SK-N-SH (cell line): Measurements from ENCODE around the gene TAOK2. TPM values are rescaled to one million over a fixed set of nuclear protein-coding genes. Genes with fewer than 3 reads are reported as not detected.
"Not testable (repeated sequence)": the region's sequence is repeated elsewhere in the genome, so short reads cannot be mapped to it uniquely, and the experiment has no call there.

ENCODE experiments used
- CTCF ChIA-PET: fragments of 300-600, 350-600 bp; formaldehyde crosslinking; extraction: SDS; loops from one replicate; lab custom pipeline; 2021; lab: Yijun Ruan, JAX
- POLR2A ChIA-PET: fragments of 350-600 bp; sonication (Branson Sonifier 250); formaldehyde crosslinking; extraction: SDS; loops from one replicate; lab custom pipeline; 2020; ENCODE audit warnings: antibody characterized with exemption, inconsistent platforms; lab: Yijun Ruan, JAX
- DNase-seq: peaks from one replicate; pipeline ENCODE4 v3.0.0; 2012
- H2AFZ ChIP-seq: fragments of 200-600 bp; sonication (generic); 2 replicates; pipeline ENCODE4 v1.8.1; 2016; ENCODE audit warnings: antibody characterized with exemption, mild to moderate bottlenecking, low read depth
- H3F3A ChIP-seq: fragments of 200-600 bp; sonication (generic); replicated peaks from 2 replicates; pipeline ENCODE3; 2016; ENCODE audit warnings: antibody characterized with exemption, mild to moderate bottlenecking; ENCODE audit not compliant: insufficient read depth
- H3K27ac ChIP-seq, 2 experiments: fragments of 200-500 bp in 1 of 2; fragments of 200-600 bp in 1 of 2; sonication (Bioruptor generic) in 1 of 2; sonication (generic), shearing (Covaris generic) in 1 of 2; 2 replicates each; pipeline versions ENCODE4 v1.5.1 to v1.6.1; 2014 to 2016; ENCODE audit warnings: low read depth in 2 of 2, inconsistent platforms in 1 of 2, low read length in 1 of 2, mild to moderate bottlenecking in 1 of 2, mixed read lengths in 1 of 2
- H3K27me3 ChIP-seq: fragments of 200-600 bp; sonication (generic), shearing (Covaris generic); 2 replicates; pipeline ENCODE4 v1.6.1; 2016; ENCODE audit warnings: mixed run types; ENCODE audit not compliant: insufficient read depth
- H3K36me3 ChIP-seq, 2 experiments: fragments of 200-500 bp in 1 of 2; fragments of 200-600 bp in 1 of 2; sonication (Bioruptor generic) in 1 of 2; sonication (generic) in 1 of 2; replicated peaks in 1 of 2; 2 replicates each; pipeline versions ENCODE3 to v1.5.1; 2014 to 2016; ENCODE audit warnings: low read length in 1 of 2, mild to moderate bottlenecking in 1 of 2; ENCODE audit not compliant: insufficient read depth in 2 of 2, control insufficient read depth in 1 of 2
- H3K4me1 ChIP-seq, 2 experiments: fragments of 200-500 bp in 1 of 2; fragments of 200-600 bp in 1 of 2; sonication (Bioruptor generic) in 1 of 2; sonication (generic), shearing (Covaris generic) in 1 of 2; 2 replicates each; pipeline versions ENCODE4 v1.5.1 to v1.6.1; 2014 to 2016; ENCODE audit warnings: low read depth in 1 of 2, low read length in 1 of 2, mixed run types in 1 of 2; ENCODE audit not compliant: insufficient read depth in 2 of 2, control insufficient read depth in 1 of 2
- H3K4me2 ChIP-seq: fragments of 200-600 bp; sonication (generic), shearing (Covaris generic); 2 replicates; pipeline ENCODE4 v1.6.1; 2017; ENCODE audit warnings: mixed run types
- H3K4me3 ChIP-seq, 2 experiments: fragments of 200-500 bp in 1 of 2; fragments of 200-600 bp in 1 of 2; sonication (Bioruptor generic) in 1 of 2; sonication (generic), shearing (Covaris generic) in 1 of 2; 2 replicates each; pipeline versions ENCODE4 v1.5.1 to v1.8.1; 2014 to 2016; ENCODE audit warnings: low read depth in 2 of 2, inconsistent platforms in 1 of 2, low read length in 1 of 2, mild to moderate bottlenecking in 1 of 2, mixed read lengths in 1 of 2, moderate library complexity in 1 of 2
- H3K79me2 ChIP-seq: fragments of 200-600 bp; sonication (generic); 2 replicates; pipeline ENCODE4 v1.8.1; 2017; ENCODE audit warnings: mild to moderate bottlenecking; ENCODE audit not compliant: insufficient read depth
- H3K9ac ChIP-seq: fragments of 200-600 bp; sonication (generic); 2 replicates; pipeline ENCODE4 v1.6.1; 2017; ENCODE audit warnings: mixed run types
- H3K9me2 ChIP-seq: fragments of 200-600 bp; sonication (generic); 2 replicates; pipeline ENCODE4 v1.6.1; 2017; ENCODE audit warnings: mixed run types
- H3K9me3 ChIP-seq: fragments of 200-600 bp; sonication (generic); 2 replicates; pipeline ENCODE4 v1.6.1; 2017; ENCODE audit warnings: mixed run types, mild to moderate bottlenecking, moderate library complexity
- H4K20me1 ChIP-seq: fragments of 200-600 bp; sonication (generic); 2 replicates; pipeline ENCODE4 v1.6.1; 2017; ENCODE audit warnings: mild to moderate bottlenecking, mixed run types; ENCODE audit not compliant: insufficient read depth
- ELF1 ChIP-seq: IDR thresholded peaks from 2 replicates; pipeline ENCODE4 v1.4.0; 2012
- FOXM1 ChIP-seq: IDR thresholded peaks from 2 replicates; pipeline ENCODE4 v1.4.0; 2012; ENCODE audit warnings: low read depth, mild to moderate bottlenecking
- GABPA ChIP-seq: IDR thresholded peaks from 2 replicates; pipeline ENCODE4 v1.4.0; 2012; ENCODE audit warnings: low read depth, mild to moderate bottlenecking
- GATA2 ChIP-seq: sonication (generic); formaldehyde crosslinking; IDR thresholded peaks from 2 replicates; pipeline ENCODE4 v1.5.0; 2020; ENCODE audit warnings: mild to moderate bottlenecking, missing genetic modification reagents
- IRF3 ChIP-seq: fragments of 150-350 bp; IDR thresholded peaks from 2 replicates; pipeline ENCODE4 v1.6.1; 2016; ENCODE audit warnings: mild to moderate bottlenecking, low read depth, low read length
- MEF2A ChIP-seq: IDR thresholded peaks from 2 replicates; pipeline ENCODE4 v1.4.0; 2012; ENCODE audit warnings: low read depth, borderline replicate concordance
- PBX3 ChIP-seq: IDR thresholded peaks from 2 replicates; pipeline ENCODE4; 2012
- POLR2AphosphoS5 ChIP-seq: IDR thresholded peaks from 2 replicates; pipeline ENCODE4 v1.6.1; 2012; ENCODE audit warnings: low read depth, low read length
- RAD21 ChIP-seq: IDR thresholded peaks from 2 replicates; pipeline ENCODE4 v1.6.1; 2012; ENCODE audit warnings: mild to moderate bottlenecking, low read length
- RFX5 ChIP-seq: IDR thresholded peaks from 2 replicates; pipeline ENCODE4 v1.6.1; 2012; ENCODE audit warnings: mild to moderate bottlenecking, improper control_type of control experiment, low read length
- SMC3 ChIP-seq: IDR thresholded peaks from 2 replicates; pipeline ENCODE4 v1.6.1; 2012; ENCODE audit warnings: low read depth, low read length, improper control_type of control experiment
- TEAD4 ChIP-seq: IDR thresholded peaks from 2 replicates; pipeline ENCODE4 v1.4.0; 2012; ENCODE audit warnings: mild to moderate bottlenecking, borderline replicate concordance; ENCODE audit not compliant: insufficient read depth
- USF1 ChIP-seq: IDR thresholded peaks from 2 replicates; pipeline ENCODE4 v1.4.0; 2012; ENCODE audit warnings: low read depth, borderline replicate concordance
- WGBS: methylation state at CpG from one replicate; pipeline ENCODE4 v1.1.6; 2017; ENCODE audit warnings: low lambda C conversion rate; 5-methylcytosine and 5-hydroxymethylcytosine counted together
- polyA plus RNA-seq, 3 experiments: library from polyadenylated mRNA; depleted of rRNA; stranded (reverse); fragments of >200 nt; gene quantifications; 2 replicates each; pipeline ENCODE4 v1.2.3, GENCODE V29; 2012

Gene TAOK2
- polyA plus RNA-seq, 1 of the 3 experiments (the other 2 are of a cell fraction): 21.9 TPM

GRCh38 chr16:29958756-29959155, 14.9 kb upstream of the TAOK2 start (continued):
- no peak for TF ChIP-seq RFX5

GRCh38 chr16:29959293-29959692, 14.4 kb upstream of the TAOK2 start:
- no peak overlapping the region for H3K9ac ChIP-seq
- H3K9me3 ChIP-seq: no peaks in the 10 kb centered on the region
- H3K27ac ChIP-seq: no peak overlapping the region
- DNase-seq: no peak
- POLR2A ChIA-PET: no interaction called here
- no peak overlapping the region for H3K4me3 ChIP-seq
- H3K27me3 ChIP-seq: no peaks in the 10 kb centered on the region
- no peaks in the 10 kb centered on the region for H4K20me1 ChIP-seq
- H3F3A ChIP-seq: no peaks in the 10 kb centered on the region
- peaks cover 0 to 5% of the 10 kb centered on the region in 2 experiments for H3K36me3 ChIP-seq
- H3K9me2 ChIP-seq: no peaks in the 10 kb centered on the region
- TF ChIP-seq GABPA (no peak), ELF1 (no peak), MEF2A (no peak), RFX5 (no peak), FOXM1 (no peak), POLR2AphosphoS5 (no peak), USF1 (no peak), IRF3 (no peak), PBX3 (no peak), SMC3 (no peak), GATA2 (CRISPR knock-in tag) (no peak), RAD21 (no peak), TEAD4 (no peak)
- CTCF ChIA-PET: interaction anchor here (1.4 kb wide), 1 partner anchor 46 kb away, joined by 5 read pairs; no protein-coding TSS in a partner anchor
- 91% methylated on average over 6 of the region's 9 CpGs for WGBS
- H2AFZ ChIP-seq: no peak overlapping the region
- no peak overlapping the region for H3K4me2 ChIP-seq
- peaks cover 0 to 15% of the 10 kb centered on the region in 2 experiments; a peak in 1 of 4 replicates for H3K4me1 ChIP-seq
- H3K79me2 ChIP-seq: no peaks in the 10 kb centered on the region; the same call in 1 of the 2 replicates

GRCh38 chr16:29959821-29960220, 13.8 kb upstream of the TAOK2 start:
- H3K9me3 ChIP-seq, H4K20me1 ChIP-seq, H3K4me3 ChIP-seq, DNase-seq, H3K27me3 ChIP-seq, POLR2A ChIA-PET, H3K27ac ChIP-seq, H3K9me2 ChIP-seq, H3K79me2 ChIP-seq, H3K36me3 ChIP-seq, H3F3A ChIP-seq, H2AFZ ChIP-seq, H3K4me2 ChIP-seq, H3K9ac ChIP-seq: not testable (repeated sequence)
- WGBS: 94% methylated on average over 4 of the region's 4 CpGs
- H3K4me1 ChIP-seq: peaks cover 0 to 15% of the 10 kb centered on the region in 2 experiments; a peak in 1 of 4 replicates
- CTCF ChIA-PET: interaction anchor here (1.4 to 1.7 kb wide), 2 partner anchors 35 to 46 kb away, joined by 5 read pairs; no protein-coding TSS in a partner anchor
